ENCODE data around the gene AGTR2. TPM values are rescaled to one million over a fixed set of nuclear protein-coding genes. Genes with fewer than 3 reads are reported as not detected.
"Not testable (repeated sequence)": the region's sequence is repeated elsewhere in the genome, so short reads cannot be mapped to it uniquely, and the experiment has no call there.

Gene AGTR2
- total RNA-seq, 3 donors from 2014 or later = not detected

GRCh38 chrX:116204932-116205331, 34.4 kb downstream of the AGTR2 start:
- intact Hi-C loops (cut with DNase I; ENCODE audit: low total_unique reads) = no loop called here
- Histone ChIP-seq H3K9me3 (no peaks in the 10 kb centered on the region), H3K4me3 (no peak overlapping the region), H3K36me3 (no peaks in the 10 kb centered on the region), H3K27me3 (peaks cover 0 to 24% of the 10 kb centered on the region in 2 donors), H3K27ac (no peak overlapping the region), H3K4me1 (no peaks in the 10 kb centered on the region)
- TF ChIP-seq POLR2A (IDR thresholded peaks at IDR 0.05) (no peak), CTCF (IDR thresholded peaks at IDR 0.05) (peak in 2 of 3 donors; percentile 34 to 65), POLR2AphosphoS5 (IDR thresholded peaks at IDR 0.05) (no peak)
- no peak for DNase-seq (ENCODE audit: low spot score in 2 of 2)

GRCh38 chrX:116213262-116213661, 42.7 kb downstream of the AGTR2 start:
- DNase-seq (ENCODE audit: low spot score in 2 of 2) = no peak
- no peak for TF ChIP-seq CTCF (IDR thresholded peaks at IDR 0.05)
- TF ChIP-seq POLR2A (IDR thresholded peaks at IDR 0.05) = no peak
- no peak for TF ChIP-seq POLR2AphosphoS5 (IDR thresholded peaks at IDR 0.05)
- H3K4me1 ChIP-seq = no peaks in the 10 kb centered on the region
- peaks cover 0 to 5% of the 10 kb centered on the region in 2 donors for H3K27me3 ChIP-seq
- H3K27ac ChIP-seq = no peak overlapping the region
- H3K4me3 ChIP-seq = no peak overlapping the region
- no peaks in the 10 kb centered on the region for H3K9me3 ChIP-seq
- H3K36me3 ChIP-seq = no peaks in the 10 kb centered on the region
- intact Hi-C loops (cut with DNase I; ENCODE audit: low total_unique reads) = no loop called here

GRCh38 chrX:116217080-116217479, 46.5 kb downstream of the AGTR2 start:
- H3K4me3 ChIP-seq; DNase-seq (ENCODE audit: low spot score in 2 of 2); H3K27ac ChIP-seq; H3K4me1 ChIP-seq; intact Hi-C loops (cut with DNase I; ENCODE audit: low total_unique reads); H3K36me3 ChIP-seq; H3K9me3 ChIP-seq; H3K27me3 ChIP-seq: not testable (repeated sequence)
